K562 (cell line): ENCODE results near the gene AGBL1. TPM values are rescaled to one million over a fixed set of nuclear protein-coding genes. Genes with fewer than 3 reads are reported as not detected.

Source experiments
- ATAC-seq: fragments of 200-7000 bp; cut with Tn5 transposase; 3 replicates; pipeline ENCODE4 v1.9.1; 2020; ENCODE audit warnings: moderate library complexity
- BruUV-seq: library from RNA; stranded (reverse); fragments of 400-500 nt; replicated peaks from 2 replicates; lab custom pipeline; 2021; lab: Mats Ljungman, UMichigan
- CTCF ChIA-PET: fragments of 300-600 bp; formaldehyde crosslinking; extraction: SDS; loops from one replicate; lab custom pipeline; 2021; ENCODE audit warnings: low intra/inter-chr PET ratio; lab: Yijun Ruan, JAX
- POLR2A ChIA-PET: fragments of 300-600, 350-650 bp; sonication (Branson Sonifier 250); formaldehyde crosslinking; extraction: SDS; loops from one replicate; lab custom pipeline; 2021; ENCODE audit warnings: antibody characterized with exemption, inconsistent platforms; lab: Yijun Ruan, JAX
- DNase-seq, 4 experiments: peaks; one replicate each; pipeline versions ENCODE4 v3.0.0 to v3.0.0-alpha.2; 2011 to 2018; ENCODE audit warnings: low spot score in 3 of 4, mixed read lengths in 3 of 4; ENCODE audit errors: extremely low read depth in 1 of 4
- FAIRE-seq: peaks from 2 replicates; lab custom pipeline; 2011; peaks lifted over from hg19 to GRCh38; lab: Jason Lieb, UNC
- H2AFZ ChIP-seq: 2 replicates; pipeline ENCODE4 v1.6.0; 2011; ENCODE audit warnings: low read depth, low read length, control low read depth, inconsistent platforms
- H3K27ac ChIP-seq: fragments of 200-600 bp; 3 replicates; pipeline ENCODE4 v1.8.0; 2011; ENCODE audit warnings: low read depth, mild to moderate bottlenecking, control low read depth, inconsistent platforms, low read length, moderate library complexity, mixed read lengths; ENCODE audit errors: extremely low read depth
- H3K27me3 ChIP-seq, 2 experiments: fragments of 300-600 bp in 1 of 2; 2 replicates in 1 of 2; 3 replicates in 1 of 2; pipeline versions ENCODE4 v1.6.0 to v1.8.0; 2011; ENCODE audit warnings: inconsistent platforms in 2 of 2, low read length in 2 of 2, mild to moderate bottlenecking in 1 of 2, mixed read lengths in 1 of 2, moderate library complexity in 1 of 2; ENCODE audit not compliant: control insufficient read depth in 2 of 2, insufficient read depth in 2 of 2
- H3K36me3 ChIP-seq: fragments of 300-600 bp; 3 replicates; pipeline ENCODE4 v1.8.0; 2011; ENCODE audit warnings: mild to moderate bottlenecking, low read length, inconsistent platforms; ENCODE audit not compliant: control insufficient read depth, insufficient read depth
- H3K4me1 ChIP-seq, 2 experiments: fragments of 200-600 bp in 1 of 2; replicated peaks in 1 of 2; 2 replicates in 1 of 2; 3 replicates in 1 of 2; pipeline versions ENCODE4 v1.5.1 to v1.8.0; 2011; ENCODE audit warnings: inconsistent platforms in 2 of 2, low read length in 2 of 2, mild to moderate bottlenecking in 1 of 2, mixed read lengths in 1 of 2, moderate library complexity in 1 of 2; ENCODE audit not compliant: control insufficient read depth in 2 of 2, insufficient read depth in 2 of 2
- H3K4me2 ChIP-seq: 2 replicates; pipeline ENCODE4 v1.6.1; 2011; ENCODE audit warnings: low read length, control low read depth, inconsistent platforms, mixed read lengths; ENCODE audit not compliant: insufficient read depth
- H3K4me3 ChIP-seq: fragments of 200-600 bp; sonication (generic), shearing (Covaris generic); 2 replicates; pipeline ENCODE4 v1.5.1; 2016; ENCODE audit warnings: control low read depth, inconsistent platforms
- H3K79me2 ChIP-seq: fragments of 200-600 bp; 3 replicates; pipeline ENCODE4 v1.8.0; 2011; ENCODE audit warnings: low read length, inconsistent platforms; ENCODE audit not compliant: control insufficient read depth, insufficient read depth
- H3K9ac ChIP-seq, 2 experiments: 2 replicates each; pipeline versions ENCODE4 v1.6.0 to v1.6.1; 2011; ENCODE audit warnings: low read depth in 2 of 2, low read length in 2 of 2, control low read depth in 1 of 2, inconsistent platforms in 1 of 2, mild to moderate bottlenecking in 1 of 2, mixed read lengths in 1 of 2; ENCODE audit not compliant: insufficient read depth in 1 of 2
- H3K9me1 ChIP-seq: one replicate; pipeline ENCODE4 v1.6.0; 2011; ENCODE audit warnings: inconsistent platforms, mild to moderate bottlenecking, low read length, moderate library complexity; ENCODE audit not compliant: control insufficient read depth, insufficient read depth
- H3K9me3 ChIP-seq: replicated peaks from 2 replicates; pipeline ENCODE4 v1.5.1; 2011; ENCODE audit warnings: low read depth, low read length, inconsistent platforms; ENCODE audit not compliant: control insufficient read depth, insufficient read depth
- H4K20me1 ChIP-seq: replicated peaks from 2 replicates; pipeline ENCODE4 v1.6.1; 2011; ENCODE audit warnings: low read length, inconsistent platforms, mixed read lengths; ENCODE audit not compliant: control insufficient read depth, insufficient read depth
- CEBPB ChIP-seq: fragments of 450-650 bp; IDR thresholded peaks from 2 replicates; pipeline ENCODE4 v1.6.1; 2016; ENCODE audit warnings: missing genetic modification characterization, missing compliant biosample characterization
- WGBS: fragments of 100-300 bp; shearing (Covaris generic); methylation state at CpG from one replicate; pipeline ENCODE4 v1.1.6; 2016; ENCODE audit warnings: low coverage, mixed read lengths; ENCODE audit not compliant: insufficient coverage; ENCODE audit errors: missing lambda C conversion rate; 5-methylcytosine and 5-hydroxymethylcytosine counted together
- in situ Hi-C: fragments of 300-500 bp; cut with MboI; formaldehyde crosslinking; loops from 4 replicates; pipeline ENCODE4 v1.15.0; 2018; ENCODE audit warnings: inconsistent platforms, mixed read lengths
- intact Hi-C: fragments of 100-400 bp; cut with micrococcal nuclease; formaldehyde crosslinking; loops from 2 replicates; pipeline ENCODE4 v1.14.2; 2022
- polyA plus RNA-seq, 8 experiments: library from polyadenylated mRNA; depleted of rRNA in 4 of 8; stranded (reverse) in 5 of 8; unstranded in 3 of 8; fragments of >200 nt; fragmentation: Nextera tagmentation in 2 of 8; fragmentation: Illumina TruSeq in 1 of 8; extraction: Ambion mirVana in 2 of 8; extraction: Trizol in 1 of 8; gene quantifications; 2 replicates each; pipeline versions ENCODE4 v1.2.1 to v1.2.3, GENCODE V29; 2011 to 2014; ENCODE audit warnings: inconsistent platforms in 1 of 8, missing spikeins in 1 of 8
- total RNA-seq, 7 experiments: library from RNA; depleted of rRNA in 6 of 7; stranded (reverse); fragments of >200 nt in 6 of 7; fragmentation: Illumina TruSeq in 2 of 7; extraction: Trizol in 2 of 7; gene quantifications; 2 replicates each; pipeline versions ENCODE4 v1.2.1 to v1.2.3, GENCODE V29; 2011 to 2021; ENCODE audit warnings: low replicate concordance in 1 of 7
- TF ChIP-seq, protein P1 (sequence below): fragments of 450-650 bp; formaldehyde crosslinking; IDR thresholded peaks from 2 replicates; pipeline ENCODE4 v1.4.0; 2020; ENCODE audit warnings: mild to moderate bottlenecking, moderate library complexity

Gene AGBL1
- total and polyA plus RNA-seq, 9 of the 15 experiments (the other 6 are each of a cell fraction or from before 2014, with no cell fraction given) = not detected

DNA sequence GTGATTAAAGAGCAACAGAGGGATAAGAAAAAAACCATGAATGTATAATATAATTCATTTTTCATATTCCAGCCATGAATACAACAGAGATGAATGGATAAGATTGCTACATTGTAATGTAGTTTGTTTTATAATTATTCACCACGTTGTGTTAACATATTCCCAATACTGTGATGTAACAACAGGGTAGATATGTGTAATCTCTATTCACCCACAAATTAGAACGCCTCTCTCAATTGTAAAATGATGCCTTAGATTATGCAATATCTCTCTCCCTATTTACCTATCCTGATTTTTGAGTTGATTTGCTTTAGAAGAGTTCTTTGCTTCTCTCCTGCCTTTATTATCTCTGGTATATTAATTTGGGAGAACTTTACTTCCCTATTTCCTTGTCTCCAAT is 193.6 kb downstream of the AGBL1 start:
- H3K9ac ChIP-seq = no peak overlapping the region
- no peaks in the 10 kb centered on the region for H3K4me1 ChIP-seq
- ATAC-seq = no peak
- no peak overlapping the region for H3K27ac ChIP-seq
- in situ Hi-C loops = no loop called here
- H3K4me2 ChIP-seq = no peak overlapping the region
- CTCF ChIA-PET = no interaction called here
- BruUV-seq = no TSS peak
- POLR2A ChIA-PET = no interaction called here
- 5% methylated on average over 2 of the region's 2 CpGs for WGBS
- no peak overlapping the region for H2AFZ ChIP-seq
- no peaks in the 10 kb centered on the region; the same call in 1 of the 2 replicates for H3K9me3 ChIP-seq
- H3K79me2 ChIP-seq = no peaks in the 10 kb centered on the region
- H3K36me3 ChIP-seq = no peaks in the 10 kb centered on the region
- no peaks in the 10 kb centered on the region for H4K20me1 ChIP-seq
- DNase-seq = no peak
- FAIRE-seq = no peak
- no peaks in the 10 kb centered on the region for H3K27me3 ChIP-seq
- no peaks in the 10 kb centered on the region for H3K9me1 ChIP-seq
- H3K4me3 ChIP-seq = no peak overlapping the region
- intact Hi-C loops = no loop called here
- TF ChIP-seq, protein P1, sequence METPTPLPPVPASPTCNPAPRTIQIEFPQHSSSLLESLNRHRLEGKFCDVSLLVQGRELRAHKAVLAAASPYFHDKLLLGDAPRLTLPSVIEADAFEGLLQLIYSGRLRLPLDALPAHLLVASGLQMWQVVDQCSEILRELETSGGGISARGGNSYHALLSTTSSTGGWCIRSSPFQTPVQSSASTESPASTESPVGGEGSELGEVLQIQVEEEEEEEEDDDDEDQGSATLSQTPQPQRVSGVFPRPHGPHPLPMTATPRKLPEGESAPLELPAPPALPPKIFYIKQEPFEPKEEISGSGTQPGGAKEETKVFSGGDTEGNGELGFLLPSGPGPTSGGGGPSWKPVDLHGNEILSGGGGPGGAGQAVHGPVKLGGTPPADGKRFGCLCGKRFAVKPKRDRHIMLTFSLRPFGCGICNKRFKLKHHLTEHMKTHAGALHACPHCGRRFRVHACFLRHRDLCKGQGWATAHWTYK (CRISPR knock-in tag) = no peak
- TF ChIP-seq CEBPB (tag) = peak; percentile 12; the same call in 1 of the 2 replicates

DNA sequence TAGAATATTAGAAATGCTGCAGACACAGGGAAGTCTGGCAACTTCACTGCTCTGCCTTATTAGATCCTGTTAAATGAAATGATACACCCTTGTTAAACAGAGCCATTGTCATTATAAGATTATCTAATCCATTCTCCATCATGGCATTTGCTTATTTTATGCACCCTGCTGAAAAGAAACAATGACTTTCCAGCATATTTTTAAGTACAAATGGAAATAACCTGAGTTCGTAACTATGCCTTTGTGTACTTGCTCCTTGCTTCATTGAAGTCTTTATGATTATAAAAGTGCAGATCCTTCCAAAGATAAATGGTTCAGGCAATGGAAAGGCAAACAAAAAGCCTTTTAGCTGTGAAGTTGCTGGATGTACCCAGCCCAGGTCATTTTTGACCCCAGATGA is 195.7 kb downstream of the AGBL1 start:
- no peaks in the 10 kb centered on the region for H3K4me1 ChIP-seq
- no peaks in the 10 kb centered on the region for H3K9me1 ChIP-seq
- ChIA-PET POLR2A (interaction anchor here (0.7 kb wide), 1 partner anchor 24 kb away, joined by 3 read pairs; no protein-coding TSS in a partner anchor), CTCF (no interaction called here)
- no peak overlapping the region for H3K9ac ChIP-seq
- H3K4me2 ChIP-seq = no peak overlapping the region
- intact Hi-C loops = no loop called here
- no peak for FAIRE-seq
- no peak overlapping the region for H3K27ac ChIP-seq
- BruUV-seq = no TSS peak
- DNase-seq = no peak
- H3K4me3 ChIP-seq = no peak overlapping the region
- WGBS = 0% methylated on average over 1 of the region's 1 CpG
- H3K27me3 ChIP-seq = no peaks in the 10 kb centered on the region
- no peak overlapping the region for H2AFZ ChIP-seq
- in situ Hi-C loops = no loop called here
- no peak for ATAC-seq
- no peaks in the 10 kb centered on the region for H4K20me1 ChIP-seq
- H3K36me3 ChIP-seq = no peaks in the 10 kb centered on the region
- H3K79me2 ChIP-seq = no peaks in the 10 kb centered on the region
- H3K9me3 ChIP-seq = no peaks in the 10 kb centered on the region
